Panc1 (cell line): ENCODE data around the gene CATSPERB. TPM values are rescaled to one million over a fixed set of nuclear protein-coding genes. Genes with fewer than 3 reads are reported as not detected.
A peak's percentile ranks its signal among the peaks of the same experiment; 100 is the strongest.

Experiments
- ATAC-seq: fragments of 200-7000 bp; cut with Tn5 transposase; 2 replicates; pipeline ENCODE4 v1.9.1; 2020; ENCODE audit warnings: mild to moderate bottlenecking, moderate library complexity
- BruUV-seq: library from RNA; stranded (reverse); fragments of 400-500 nt; replicated peaks from 2 replicates; lab custom pipeline; 2021; lab: Mats Ljungman, UMichigan
- CTCF ChIA-PET: fragments of 300-600 bp; sonication (Branson Sonifier 250); formaldehyde crosslinking; loops from one replicate; lab custom pipeline; 2022; ENCODE audit warnings: antibody characterized with exemption; lab: Charles Lee
- POLR2A ChIA-PET: fragments of 300-600 bp; sonication (Branson Sonifier 250); formaldehyde crosslinking; loops from one replicate; lab custom pipeline; 2022; ENCODE audit warnings: antibody characterized with exemption; lab: Charles Lee
- DNase-seq: peaks from one replicate; pipeline ENCODE4 v3.0.0-alpha.2; 2010; ENCODE audit warnings: low read depth, low spot score
- H3K27ac ChIP-seq: 2 replicates; pipeline ENCODE4 v1.5.1; 2011; ENCODE audit warnings: mild to moderate bottlenecking, low read length, inconsistent platforms
- H3K27me3 ChIP-seq: fragments of 200-500 bp; sonication (Bioruptor generic); 2 replicates; pipeline ENCODE4 v1.6.0; 2014; ENCODE audit warnings: low read length, inconsistent platforms; ENCODE audit not compliant: control insufficient read depth, insufficient read depth
- H3K36me3 ChIP-seq: fragments of 200-500 bp; sonication (Bioruptor generic); 2 replicates; pipeline ENCODE4 v1.5.1; 2014; ENCODE audit warnings: inconsistent platforms, mild to moderate bottlenecking, low read length, moderate library complexity; ENCODE audit not compliant: control insufficient read depth, insufficient read depth
- H3K4me1 ChIP-seq: 2 replicates; pipeline ENCODE4 v1.5.1; 2011; ENCODE audit warnings: inconsistent platforms, mild to moderate bottlenecking, low read length, moderate library complexity; ENCODE audit not compliant: control insufficient read depth, insufficient read depth
- H3K4me3 ChIP-seq, 2 experiments: 2 replicates each; pipeline ENCODE4 v1.5.1; 2011 to 2012; ENCODE audit warnings: low read depth in 2 of 2, low read length in 2 of 2, mild to moderate bottlenecking in 2 of 2, inconsistent platforms in 1 of 2, moderate library complexity in 1 of 2
- H3K9me3 ChIP-seq: fragments of 200-500 bp; sonication (Bioruptor generic); 2 replicates; pipeline ENCODE4 v1.5.1; 2014; ENCODE audit warnings: low read depth, mild to moderate bottlenecking, inconsistent platforms, low read length, moderate library complexity; ENCODE audit not compliant: control insufficient read depth, insufficient read depth
- CTCF ChIP-seq: fragments of 450-650 bp; IDR thresholded peaks from 2 replicates; pipeline ENCODE4 v1.5.1; 2017; ENCODE audit warnings: mild to moderate bottlenecking
- POLR2AphosphoS5 ChIP-seq: IDR thresholded peaks from 2 replicates; pipeline ENCODE4 v1.6.1; 2012; ENCODE audit warnings: mild to moderate bottlenecking, low read depth, low read length, moderate library complexity
- SIN3A ChIP-seq: IDR thresholded peaks from 2 replicates; pipeline ENCODE4 v1.6.1; 2012; ENCODE audit warnings: low read depth, mild to moderate bottlenecking, low read length, moderate library complexity, borderline replicate concordance; ENCODE audit not compliant: insufficient read depth
- TCF7L2 ChIP-seq: IDR thresholded peaks from 2 replicates; pipeline ENCODE4 v1.6.1; 2011; ENCODE audit warnings: mild to moderate bottlenecking, low read depth, low read length, inconsistent platforms
- in situ Hi-C: cut with HindIII; loops from 2 replicates; pipeline ENCODE4 v1.10.0; 2016; ENCODE audit warnings: low sequenced_read_pairs, low pct_unique_long_range_greater_than_20kb
- intact Hi-C: fragments of 100-400 bp; cut with micrococcal nuclease; formaldehyde crosslinking; loops from one replicate; pipeline ENCODE4 v1.10.0; 2022; ENCODE audit not compliant: unreplicated experiment
- total RNA-seq: library from RNA; stranded (reverse); gene quantifications from one replicate; pipeline ENCODE4 v1.2.1, GENCODE V29; 2021; ENCODE audit not compliant: unreplicated experiment
- TF ChIP-seq, protein P1 (sequence below), 2 experiments: IDR thresholded peaks; 2 replicates each; pipeline ENCODE4 v1.6.1; 2011 to 2012; ENCODE audit warnings: low read depth in 2 of 2, control low read depth in 1 of 2, low read length in 1 of 2, mild to moderate bottlenecking in 1 of 2, moderate library complexity in 1 of 2; ENCODE audit not compliant: insufficient read depth in 1 of 2

Gene CATSPERB
- total RNA-seq, 1 experiment from 2014 or later = not detected

DNA sequence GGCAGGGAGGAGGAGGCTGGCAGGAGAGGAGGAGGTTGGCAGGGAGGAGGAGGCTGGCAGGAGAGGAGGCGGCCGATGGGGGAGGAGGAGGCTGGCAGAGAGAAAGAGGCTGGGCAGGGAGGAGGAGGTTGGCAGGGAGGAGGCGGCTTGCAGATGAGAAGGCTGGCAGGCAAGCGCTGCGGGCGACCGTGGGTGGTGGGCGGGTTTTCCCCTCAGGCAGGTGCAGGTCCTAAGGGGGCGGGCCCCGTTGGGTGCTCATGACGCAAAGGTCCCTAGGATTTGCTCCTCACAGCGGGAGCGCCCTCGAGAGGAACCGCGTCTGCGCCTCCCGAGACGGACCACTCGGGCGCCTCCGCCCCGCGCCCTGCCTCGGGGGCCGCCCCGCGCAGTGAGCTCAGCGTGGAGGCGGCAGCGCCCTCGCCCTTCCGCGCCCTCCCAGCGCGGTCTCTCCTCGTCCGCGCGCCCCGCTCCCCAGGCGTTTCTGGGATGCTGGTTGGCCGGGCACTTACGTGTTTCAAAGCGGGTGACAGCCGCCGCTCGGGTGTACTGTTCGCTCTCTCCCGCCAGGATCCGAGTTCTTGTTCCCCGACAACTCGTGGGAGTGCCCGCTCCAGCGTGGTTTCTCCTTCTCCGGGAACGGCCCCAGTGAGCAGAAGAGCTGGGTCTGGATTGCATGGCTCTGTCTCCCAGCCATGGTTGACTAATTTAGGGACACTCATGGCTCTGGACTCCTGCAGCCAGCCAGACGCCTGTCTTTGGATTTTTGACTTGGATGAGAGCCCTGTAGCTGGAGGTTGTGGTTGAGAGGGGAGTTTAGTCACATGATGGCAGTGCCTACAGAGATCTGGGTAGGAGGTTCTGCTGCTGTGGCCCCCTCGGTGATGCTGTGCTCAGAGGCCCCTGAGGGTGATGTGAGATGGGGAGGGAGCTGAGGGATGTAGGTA is 157.7 kb downstream of the CATSPERB start:
- ATAC-seq (no peak), DNase-seq (no peak)
- in situ Hi-C loops (no loop called here), intact Hi-C loops (no loop called here)
- peak overlapping the region in 1 of 2 experiments; percentile 9; a peak in 1 of 4 replicates for H3K4me3 ChIP-seq
- no peak for TF ChIP-seq CTCF
- TF ChIP-seq POLR2AphosphoS5 = no peak
- TF ChIP-seq, protein P1, sequence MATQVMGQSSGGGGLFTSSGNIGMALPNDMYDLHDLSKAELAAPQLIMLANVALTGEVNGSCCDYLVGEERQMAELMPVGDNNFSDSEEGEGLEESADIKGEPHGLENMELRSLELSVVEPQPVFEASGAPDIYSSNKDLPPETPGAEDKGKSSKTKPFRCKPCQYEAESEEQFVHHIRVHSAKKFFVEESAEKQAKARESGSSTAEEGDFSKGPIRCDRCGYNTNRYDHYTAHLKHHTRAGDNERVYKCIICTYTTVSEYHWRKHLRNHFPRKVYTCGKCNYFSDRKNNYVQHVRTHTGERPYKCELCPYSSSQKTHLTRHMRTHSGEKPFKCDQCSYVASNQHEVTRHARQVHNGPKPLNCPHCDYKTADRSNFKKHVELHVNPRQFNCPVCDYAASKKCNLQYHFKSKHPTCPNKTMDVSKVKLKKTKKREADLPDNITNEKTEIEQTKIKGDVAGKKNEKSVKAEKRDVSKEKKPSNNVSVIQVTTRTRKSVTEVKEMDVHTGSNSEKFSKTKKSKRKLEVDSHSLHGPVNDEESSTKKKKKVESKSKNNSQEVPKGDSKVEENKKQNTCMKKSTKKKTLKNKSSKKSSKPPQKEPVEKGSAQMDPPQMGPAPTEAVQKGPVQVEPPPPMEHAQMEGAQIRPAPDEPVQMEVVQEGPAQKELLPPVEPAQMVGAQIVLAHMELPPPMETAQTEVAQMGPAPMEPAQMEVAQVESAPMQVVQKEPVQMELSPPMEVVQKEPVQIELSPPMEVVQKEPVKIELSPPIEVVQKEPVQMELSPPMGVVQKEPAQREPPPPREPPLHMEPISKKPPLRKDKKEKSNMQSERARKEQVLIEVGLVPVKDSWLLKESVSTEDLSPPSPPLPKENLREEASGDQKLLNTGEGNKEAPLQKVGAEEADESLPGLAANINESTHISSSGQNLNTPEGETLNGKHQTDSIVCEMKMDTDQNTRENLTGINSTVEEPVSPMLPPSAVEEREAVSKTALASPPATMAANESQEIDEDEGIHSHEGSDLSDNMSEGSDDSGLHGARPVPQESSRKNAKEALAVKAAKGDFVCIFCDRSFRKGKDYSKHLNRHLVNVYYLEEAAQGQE (IDR thresholded peaks at IDR 0.05; ENCODE audit: insufficient read depth in 1 of 2, low read depth in 2 of 2, low read length in 1 of 2) = no peak
- no peak for TF ChIP-seq SIN3A
- TF ChIP-seq TCF7L2 = no peak
- no peaks in the 10 kb centered on the region for H3K27me3 ChIP-seq
- BruUV-seq = no TSS peak
- no peaks in the 10 kb centered on the region for H3K4me1 ChIP-seq
- H3K9me3 ChIP-seq = no peaks in the 10 kb centered on the region
- no peak overlapping the region for H3K27ac ChIP-seq
- ChIA-PET CTCF (interaction anchor here (0.5 kb wide), 1 partner anchor 22 kb away, joined by 3 read pairs; no protein-coding TSS in a partner anchor), POLR2A (no interaction called here)
- H3K36me3 ChIP-seq = no peaks in the 10 kb centered on the region

DNA sequence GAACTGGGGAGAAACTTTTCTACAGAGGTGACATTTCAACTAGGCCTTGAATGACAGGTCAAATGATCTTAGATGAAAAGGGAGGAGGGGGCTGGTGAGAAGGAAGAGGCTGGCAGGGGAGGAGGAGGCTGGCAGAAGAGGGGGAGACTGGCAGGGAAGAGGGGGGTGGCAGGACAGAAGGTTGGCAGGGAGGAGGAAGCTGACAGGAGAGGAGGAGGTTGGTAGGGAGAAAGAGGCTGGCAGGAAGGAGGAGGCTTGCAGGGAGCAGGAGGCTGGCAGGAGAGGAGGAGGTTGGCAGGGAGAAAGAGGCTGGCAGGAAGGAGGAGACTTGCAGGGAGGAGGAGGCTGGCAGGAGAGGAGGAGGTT is 158.4 kb downstream of the CATSPERB start:
- no peak for ATAC-seq
- Histone ChIP-seq H3K27me3 (no peaks in the 10 kb centered on the region), H3K9me3 (no peaks in the 10 kb centered on the region), H3K4me1 (no peaks in the 10 kb centered on the region), H3K36me3 (no peaks in the 10 kb centered on the region), H3K4me3 (no peak overlapping the region), H3K27ac (no peak overlapping the region)
- intact Hi-C loops = no loop called here
- DNase-seq = no peak
- in situ Hi-C loops = no loop called here
- CTCF ChIA-PET = no interaction called here
- POLR2A ChIA-PET = no interaction called here
- no TSS peak for BruUV-seq
- no peak for TF ChIP-seq CTCF
- no peak for TF ChIP-seq TCF7L2
- TF ChIP-seq, protein P1 (IDR thresholded peaks at IDR 0.05; ENCODE audit: insufficient read depth in 1 of 2, low read depth in 2 of 2, low read length in 1 of 2) = no peak
- no peak for TF ChIP-seq POLR2AphosphoS5
- TF ChIP-seq SIN3A = no peak
